ENCODE data around the gene NGLY1. TPM values are rescaled to one million over a fixed set of nuclear protein-coding genes. Genes with fewer than 3 reads are reported as not detected.
A peak's percentile ranks its signal among the peaks of the same experiment; 100 is the strongest.

Gene NGLY1
- total RNA-seq, 2 donors from 2014 or later = 71.3 to 76.7 TPM

GRCh38 chr3:25683410-25683809 lies 99.8 kb downstream of the NGLY1 start:
- Mint-ChIP-seq H3K4me1 (ENCODE audit: low read depth in 2 of 2) (no peaks in the 10 kb centered on the region), H3K27ac (no peak overlapping the region), H3K4me3 (no peak overlapping the region), H3K27me3 (peaks cover 2 to 12% of the 10 kb centered on the region in 2 donors), H3K9me3 (no peaks in the 10 kb centered on the region), H3K36me3 (no peaks in the 10 kb centered on the region)
- ATAC-seq (no peak), DNase-seq (ENCODE audit: low spot score) (no peak)

DNA sequence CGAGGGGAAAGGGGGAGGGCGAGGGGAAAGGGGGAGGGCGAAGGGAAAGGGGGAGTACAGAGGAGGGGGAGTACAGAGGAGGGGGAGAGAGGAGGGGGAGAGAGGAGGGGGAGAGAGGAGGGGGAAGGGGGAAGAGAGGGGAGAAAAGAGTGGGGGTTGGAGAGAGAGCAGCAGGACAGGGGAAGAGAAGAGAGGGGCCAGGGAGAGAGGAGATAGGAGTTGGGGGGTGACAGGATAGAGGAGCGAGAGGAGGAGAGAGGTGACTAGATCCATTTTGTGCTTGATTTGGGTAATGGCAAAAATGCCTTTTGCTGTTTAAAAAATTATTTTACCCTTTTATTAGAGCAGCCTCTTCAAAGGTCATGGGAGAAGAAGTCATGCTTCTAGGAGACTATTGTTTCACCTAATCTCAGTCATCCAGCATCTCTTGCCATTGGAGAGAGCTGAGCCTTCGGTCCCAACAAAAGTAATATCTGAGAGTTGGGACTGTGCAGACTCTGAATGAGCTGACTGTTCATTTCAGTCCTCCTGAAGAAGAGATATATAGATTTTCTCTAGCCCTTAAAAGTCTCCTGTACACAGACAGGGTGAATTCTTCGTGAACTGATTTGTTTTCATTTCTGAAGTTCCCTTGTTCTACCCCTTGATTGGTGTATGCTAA lies 103.5 kb downstream of the NGLY1 start:
- H3K27me3 Mint-ChIP-seq = no peaks in the 10 kb centered on the region
- DNase-seq (ENCODE audit: low spot score) = no peak

DNA sequence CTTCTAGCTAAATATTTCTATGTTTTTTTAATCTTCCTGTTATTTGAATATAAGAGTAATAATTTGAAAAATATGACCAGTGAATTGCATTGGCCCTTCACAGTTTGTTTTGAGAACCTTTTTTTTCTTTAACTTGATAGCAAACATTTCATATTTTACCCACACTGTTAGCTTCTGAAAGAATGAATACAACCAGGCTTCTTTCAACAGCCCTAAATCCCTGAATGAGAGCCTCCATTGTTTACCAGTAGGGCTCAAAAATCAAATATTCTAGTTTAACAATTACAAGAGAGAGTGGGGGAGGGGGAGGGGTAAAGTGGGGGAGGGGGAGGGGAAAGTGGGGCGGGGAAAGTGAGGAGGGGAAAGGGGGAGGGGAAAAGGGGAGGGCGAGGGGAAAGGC lies 104.1 kb downstream of the NGLY1 start:
- H3K9me3 Mint-ChIP-seq = no peaks in the 10 kb centered on the region
- no peak overlapping the region for H3K4me3 Mint-ChIP-seq
- no peaks in the 10 kb centered on the region for H3K4me1 Mint-ChIP-seq (ENCODE audit: low read depth in 2 of 2)

More for the DNA sequence above, 103.5 kb downstream of the NGLY1 start:
- no peaks in the 10 kb centered on the region for H3K36me3 Mint-ChIP-seq
- H3K9me3 Mint-ChIP-seq = no peaks in the 10 kb centered on the region
- H3K4me3 Mint-ChIP-seq = no peak overlapping the region
- peak overlapping the region in 1 of 2 donors; percentile 27 for H3K27ac Mint-ChIP-seq
- ATAC-seq = no peak
- no peaks in the 10 kb centered on the region for H3K4me1 Mint-ChIP-seq (ENCODE audit: low read depth in 2 of 2)

GRCh38 chr3:25678581-25678980 lies 104.7 kb downstream of the NGLY1 start:
- Mint-ChIP-seq H3K27ac (no peak overlapping the region), H3K9me3 (no peaks in the 10 kb centered on the region), H3K27me3 (no peaks in the 10 kb centered on the region), H3K4me3 (no peak overlapping the region), H3K4me1 (ENCODE audit: low read depth in 2 of 2) (no peaks in the 10 kb centered on the region), H3K36me3 (no peaks in the 10 kb centered on the region)
- DNase-seq (ENCODE audit: low spot score) (no peak), ATAC-seq (no peak)

More for the DNA sequence above, 104.1 kb downstream of the NGLY1 start:
- no peaks in the 10 kb centered on the region for H3K27me3 Mint-ChIP-seq
- no peak for ATAC-seq
- no peak overlapping the region for H3K27ac Mint-ChIP-seq
- no peak for DNase-seq (ENCODE audit: low spot score)
- H3K36me3 Mint-ChIP-seq = no peaks in the 10 kb centered on the region

DNA sequence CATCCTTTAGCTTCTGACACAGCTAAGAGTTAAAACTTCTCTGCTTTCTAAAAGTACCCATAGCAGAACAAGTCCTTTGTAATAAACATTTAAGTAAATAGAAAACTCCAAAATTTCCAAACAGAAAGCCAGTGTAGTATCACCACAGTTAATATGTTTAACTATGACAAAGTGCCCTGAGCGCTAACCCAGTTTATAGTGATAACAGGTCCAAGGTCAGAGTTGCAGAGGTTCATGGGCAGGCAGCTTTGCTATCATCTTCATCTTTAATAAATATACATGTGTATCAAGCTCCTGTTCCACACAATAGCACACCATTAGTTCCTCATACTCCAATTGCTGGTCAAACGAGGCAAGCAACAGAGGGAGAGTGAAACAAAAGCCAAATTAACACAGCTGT lies 106.1 kb downstream of the NGLY1 start:
- no peak for DNase-seq (ENCODE audit: low spot score)
- no peak overlapping the region for H3K27ac Mint-ChIP-seq
- no peak overlapping the region for H3K4me3 Mint-ChIP-seq
- H3K9me3 Mint-ChIP-seq = no peaks in the 10 kb centered on the region
- no peaks in the 10 kb centered on the region for H3K27me3 Mint-ChIP-seq
- no peak for ATAC-seq
- H3K4me1 Mint-ChIP-seq (ENCODE audit: low read depth in 2 of 2) = no peaks in the 10 kb centered on the region
- H3K36me3 Mint-ChIP-seq = no peaks in the 10 kb centered on the region

DNA sequence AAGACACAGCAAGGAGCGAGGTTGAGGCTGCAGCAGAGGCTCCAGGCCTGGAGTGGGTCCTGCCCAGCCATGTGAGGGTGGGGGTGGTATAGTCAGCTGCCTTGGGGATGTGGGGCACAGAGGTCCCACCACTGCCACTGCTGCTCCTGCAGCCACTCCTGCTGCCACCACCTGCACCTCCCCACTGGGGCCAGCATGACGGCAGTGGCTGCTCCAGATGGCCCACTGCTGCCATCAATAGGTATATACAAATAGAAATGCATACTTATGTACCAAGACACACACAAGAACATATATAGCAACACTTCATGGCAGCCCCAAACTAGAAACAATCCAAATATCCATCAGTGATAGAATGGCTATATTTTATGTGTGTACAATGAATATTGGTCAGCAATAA lies 108.6 kb downstream of the NGLY1 start:
- DNase-seq (ENCODE audit: low spot score) = no peak
- H3K27ac Mint-ChIP-seq = no peak overlapping the region
- peaks cover 0 to 2% of the 10 kb centered on the region in 2 donors for H3K4me1 Mint-ChIP-seq (ENCODE audit: low read depth in 2 of 2)
- ATAC-seq = no peak
- H3K9me3 Mint-ChIP-seq = no peaks in the 10 kb centered on the region
- no peaks in the 10 kb centered on the region for H3K27me3 Mint-ChIP-seq
- H3K4me3 Mint-ChIP-seq = no peak overlapping the region
- H3K36me3 Mint-ChIP-seq = no peaks in the 10 kb centered on the region

GRCh38 chr3:25673738-25674298 lies 109.4 kb downstream of the NGLY1 start:
- Mint-ChIP-seq H3K27me3 (no peaks in the 10 kb centered on the region), H3K27ac (no peak overlapping the region), H3K36me3 (no peaks in the 10 kb centered on the region), H3K4me1 (ENCODE audit: low read depth in 2 of 2) (peaks cover 0 to 2% of the 10 kb centered on the region in 2 donors), H3K9me3 (no peaks in the 10 kb centered on the region), H3K4me3 (no peak overlapping the region)
- ATAC-seq (no peak), DNase-seq (ENCODE audit: low spot score) (no peak)

Other genes starting within 250 kb of the NGLY1 start
- 100 to 1,000 TPM; 126 to 145 TPM for gene TOP2B, start 118.5 kb downstream of the NGLY1 start, total RNA-seq
- gene OXSM, start 6.6 kb upstream of the NGLY1 start, total RNA-seq = 10 to 100 TPM; 13.1 to 16.2 TPM

Measured in natural killer cell treated with Interleukin-12 subunit alpha and Interleukin-12 subunit beta and Interleukin-15 and Interleukin-18, amount 100 ng/mL, for 72 hours (primary cell).